Neutrophil (primary cell): ENCODE measurements around the gene KRTAP5-5.
"Not testable (repeated sequence)": the region's sequence is repeated elsewhere in the genome, so short reads cannot be mapped to it uniquely, and the experiment has no call there.

Experiments
- H3K27ac ChIP-seq: fragments of 200-600 bp; sonication (generic); 2 replicates; pipeline ENCODE4 v1.5.1; 2016; ENCODE audit warnings: mild to moderate bottlenecking, moderate library complexity
- H3K27me3 ChIP-seq: fragments of 200-600 bp; sonication (generic); 2 replicates; pipeline ENCODE4 v1.6.0; 2016; ENCODE audit warnings: mild to moderate bottlenecking
- H3K36me3 ChIP-seq: fragments of 200-600 bp; sonication (generic); 2 replicates; pipeline ENCODE4 v1.5.1; 2017
- H3K4me1 ChIP-seq, 2 experiments: fragments of 200-600 bp in 1 of 2; sonication (generic) in 1 of 2; 1 replicate in 1 of 2; 2 replicates in 1 of 2; pipeline versions ENCODE4 v1.5.1 to v1.6.1; 2013 to 2016; ENCODE audit warnings: low read depth in 1 of 2, low read length in 1 of 2, mild to moderate bottlenecking in 1 of 2, moderate library complexity in 1 of 2; ENCODE audit not compliant: control insufficient read depth in 1 of 2, insufficient read depth in 1 of 2
- H3K4me3 ChIP-seq, 2 experiments: fragments of 200-600 bp in 1 of 2; sonication (generic) in 1 of 2; 1 replicate in 1 of 2; 2 replicates in 1 of 2; pipeline ENCODE4 v1.5.1; 2013 to 2016; ENCODE audit warnings: low read depth in 1 of 2, low read length in 1 of 2, mild to moderate bottlenecking in 1 of 2, moderate library complexity in 1 of 2
- H3K9me3 ChIP-seq: fragments of 200-600 bp; sonication (generic); 2 replicates; pipeline ENCODE4 v1.5.1; 2016
- CTCF ChIP-seq: fragments of 200-600 bp; sonication (generic); IDR thresholded peaks from 2 replicates; pipeline ENCODE4 v1.5.1; 2016; ENCODE audit warnings: antibody characterized with exemption

Gene KRTAP5-5

GRCh38 chr11:1665313-1665712 is 35.7 kb downstream of the KRTAP5-5 start:
- H3K27me3 ChIP-seq = peaks cover 43% of the 10 kb centered on the region
- no peaks in the 10 kb centered on the region for H3K9me3 ChIP-seq
- no peak for TF ChIP-seq CTCF
- no peaks in the 10 kb centered on the region for H3K4me1 ChIP-seq
- H3K27ac ChIP-seq = no peak overlapping the region
- H3K4me3 ChIP-seq = no peak overlapping the region
- H3K36me3 ChIP-seq = no peaks in the 10 kb centered on the region

GRCh38 chr11:1667121-1667850 is 37.7 kb downstream of the KRTAP5-5 start:
- TF ChIP-seq CTCF = no peak
- Histone ChIP-seq H3K36me3 (no peaks in the 10 kb centered on the region), H3K9me3 (no peaks in the 10 kb centered on the region), H3K4me3 (no peak overlapping the region), H3K4me1 (no peaks in the 10 kb centered on the region), H3K27me3 (peaks cover 45% of the 10 kb centered on the region), H3K27ac (no peak overlapping the region)

- Histone ChIP-seq H3K27me3 (peaks cover 51% of the 10 kb centered on the region), H3K36me3 (no peaks in the 10 kb centered on the region), H3K4me1 (no peaks in the 10 kb centered on the region), H3K27ac (no peak overlapping the region), H3K9me3 (no peaks in the 10 kb centered on the region), H3K4me3 (no peak overlapping the region)
- no peak for TF ChIP-seq CTCF
Observed at GRCh38 chr11:1667906-1668305, 38.3 kb downstream of the KRTAP5-5 start.

- no peak overlapping the region for H3K27ac ChIP-seq
- no peaks in the 10 kb centered on the region for H3K36me3 ChIP-seq
- no peak overlapping the region for H3K4me3 ChIP-seq
- peaks cover 62% of the 10 kb centered on the region for H3K27me3 ChIP-seq
- TF ChIP-seq CTCF = no peak
- H3K9me3 ChIP-seq = no peaks in the 10 kb centered on the region
- H3K4me1 ChIP-seq = no peaks in the 10 kb centered on the region
Observed at GRCh38 chr11:1668911-1669473, 39.4 kb downstream of the KRTAP5-5 start.

GRCh38 chr11:1669546-1670218 is 40.1 kb downstream of the KRTAP5-5 start:
- no peaks in the 10 kb centered on the region for H3K4me1 ChIP-seq
- peaks cover 69% of the 10 kb centered on the region for H3K27me3 ChIP-seq
- H3K9me3 ChIP-seq = no peaks in the 10 kb centered on the region
- no peaks in the 10 kb centered on the region for H3K36me3 ChIP-seq
- H3K27ac ChIP-seq = no peak overlapping the region
- TF ChIP-seq CTCF = no peak
- H3K4me3 ChIP-seq = no peak overlapping the region

GRCh38 chr11:1670457-1670856 is 40.9 kb downstream of the KRTAP5-5 start:
- H3K4me1 ChIP-seq, H3K27ac ChIP-seq, H3K4me3 ChIP-seq, H3K9me3 ChIP-seq, H3K36me3 ChIP-seq: not testable (repeated sequence)
- H3K27me3 ChIP-seq = peaks cover 77% of the 10 kb centered on the region
